A673 (cell line): Measurements from ENCODE around the gene COG4. TPM values are rescaled to one million over a fixed set of nuclear protein-coding genes. Genes with fewer than 3 reads are reported as not detected.

Experiments used
- BruUV-seq: library from RNA; stranded (reverse); fragments of 400-500 nt; replicated peaks from 2 replicates; lab custom pipeline; 2021; lab: Mats Ljungman, UMichigan
- CTCF ChIA-PET: fragments of 300-600 bp; sonication (Branson Sonifier 250); formaldehyde crosslinking; loops from one replicate; lab custom pipeline; 2022; ENCODE audit warnings: antibody characterized with exemption; lab: Charles Lee
- POLR2A ChIA-PET: fragments of 300-600 bp; sonication (Branson Sonifier 250); formaldehyde crosslinking; loops from one replicate; lab custom pipeline; 2022; ENCODE audit warnings: antibody characterized with exemption; ENCODE audit not compliant: low non-redundant PET; lab: Charles Lee
- DNase-seq: peaks from one replicate; pipeline ENCODE4 v3.0.0-alpha.2; 2015; ENCODE audit warnings: low spot score
- H3K27ac ChIP-seq: fragments of 200-600 bp; sonication (generic); 2 replicates; pipeline ENCODE4 v1.5.1; 2016; ENCODE audit warnings: mixed run types, low read depth, mild to moderate bottlenecking, mixed read lengths, antibody characterized with exemption, low read length; ENCODE audit not compliant: poor library complexity, severe bottlenecking
- H3K27me3 ChIP-seq: fragments of 200-600 bp; sonication (generic); replicated peaks from 2 replicates; pipeline ENCODE4 v1.6.1; 2017; ENCODE audit warnings: mixed run types, low read depth, mild to moderate bottlenecking, mixed read lengths, antibody characterized with exemption, low read length; ENCODE audit not compliant: insufficient read depth, poor library complexity
- H3K36me3 ChIP-seq: fragments of 200-600 bp; sonication (generic); 2 replicates; pipeline ENCODE4 v1.6.1; 2016; ENCODE audit warnings: mixed run types, mild to moderate bottlenecking, mixed read lengths, antibody characterized with exemption, low read length; ENCODE audit not compliant: insufficient read depth, poor library complexity, severe bottlenecking
- H3K4me1 ChIP-seq: fragments of 200-600 bp; sonication (generic); 2 replicates; pipeline ENCODE4 v1.6.1; 2017; ENCODE audit warnings: mixed run types, mild to moderate bottlenecking, mixed read lengths, antibody characterized with exemption, low read length; ENCODE audit not compliant: insufficient read depth, poor library complexity, severe bottlenecking
- H3K4me3 ChIP-seq: fragments of 200-600 bp; sonication (generic); 2 replicates; pipeline ENCODE4 v1.5.1; 2016; ENCODE audit warnings: low read depth, mixed run types, mild to moderate bottlenecking, mixed read lengths, low read length; ENCODE audit not compliant: poor library complexity, severe bottlenecking
- H3K9me3 ChIP-seq: fragments of 200-600 bp; sonication (generic); 2 replicates; pipeline ENCODE4 v1.6.1; 2016; ENCODE audit warnings: mixed run types, low read depth, mild to moderate bottlenecking, mixed read lengths, antibody characterized with exemption, low read length; ENCODE audit not compliant: poor library complexity, severe bottlenecking
- CTCF ChIP-seq: fragments of 300-800, 200-600 bp; sonication (generic); conservative IDR thresholded peaks from 2 replicates; pipeline ENCODE4 v1.5.1; 2017; ENCODE audit warnings: low read depth, mild to moderate bottlenecking, antibody characterized with exemption, low read length, moderate library complexity, mixed read lengths
- EZH2 ChIP-seq: fragments of 200-600 bp; sonication (generic); IDR thresholded peaks from 2 replicates; pipeline ENCODE4 v1.6.1; 2017; ENCODE audit warnings: borderline replicate concordance, low read depth, mild to moderate bottlenecking, mixed read lengths, antibody characterized with exemption, low read length; ENCODE audit not compliant: poor library complexity, severe bottlenecking
- intact Hi-C: fragments of 100-400 bp; cut with micrococcal nuclease; formaldehyde crosslinking; loops from one replicate; pipeline ENCODE4 v1.10.0; 2022; ENCODE audit not compliant: unreplicated experiment
- total RNA-seq: library from RNA; stranded (reverse); gene quantifications from 2 replicates; pipeline ENCODE4 v1.2.3, GENCODE V29; 2021

The COG4 gene
- total RNA-seq, 1 experiment from 2014 or later, result 68.6 TPM

- CTCF ChIA-PET, result no interaction called here
- Histone ChIP-seq H3K36me3 (peaks cover 4% of the 10 kb centered on the region), H3K27ac (no peak overlapping the region), H3K27me3 (no peaks in the 10 kb centered on the region), H3K9me3 (no peaks in the 10 kb centered on the region), H3K4me1 (no peaks in the 10 kb centered on the region), H3K4me3 (no peak overlapping the region)
- POLR2A ChIA-PET, result interaction anchor here (0.7 kb wide), 1 partner anchor 160 kb away, joined by 3 read pairs; no protein-coding TSS in a partner anchor
- TF ChIP-seq EZH2, result no peak
- TF ChIP-seq CTCF, result no peak
- intact Hi-C loops, result no loop called here
- no peak for DNase-seq
- no TSS peak for BruUV-seq
These were observed 48.1 kb downstream of the COG4 start for GRCh38 chr16:70475054-70475871.

- Histone ChIP-seq H3K9me3 (no peaks in the 10 kb centered on the region), H3K4me3 (no peak overlapping the region), H3K27me3 (no peaks in the 10 kb centered on the region), H3K36me3 (peaks cover 4% of the 10 kb centered on the region), H3K4me1 (no peaks in the 10 kb centered on the region), H3K27ac (no peak overlapping the region)
- ChIA-PET POLR2A (no interaction called here), CTCF (no interaction called here)
- no peak for DNase-seq
- no peak for TF ChIP-seq EZH2
- TF ChIP-seq CTCF, result no peak
- intact Hi-C loops, result no loop called here
- BruUV-seq, result no TSS peak
These were observed 48.9 kb downstream of the COG4 start for GRCh38 chr16:70474320-70475053.

GRCh38 chr16:70473446-70474319 lies 49.7 kb downstream of the COG4 start:
- no TSS peak for BruUV-seq
- Histone ChIP-seq H3K27ac (no peak overlapping the region), H3K27me3 (no peaks in the 10 kb centered on the region), H3K36me3 (peaks cover 4% of the 10 kb centered on the region), H3K4me1 (no peaks in the 10 kb centered on the region), H3K4me3 (no peak overlapping the region), H3K9me3 (no peaks in the 10 kb centered on the region)
- ChIA-PET POLR2A (no interaction called here), CTCF (no interaction called here)
- intact Hi-C loops, result no loop called here
- no peak for TF ChIP-seq EZH2
- no peak for TF ChIP-seq CTCF
- DNase-seq, result no peak
